Body of pancreas (tissue), 4 donors: ENCODE results near the gene HAPLN3.

Experiments used
- CTCF ChIP-seq, 7 experiments: fragments of 450-650 bp in 4 of 7; fragments of 200-600 bp in 3 of 7; sonication (generic) in 3 of 7; IDR thresholded peaks; one replicate each; pipeline ENCODE4 v1.5.1; 2016 to 2019; ENCODE audit warnings: antibody characterized with exemption in 7 of 7
- POLR2A ChIP-seq, 3 donors: fragments of 450-650 bp; IDR thresholded peaks; one replicate each; pipeline ENCODE4 v1.6.1; 2016; ENCODE audit warnings: antibody characterized with exemption in 3 of 3, mild to moderate bottlenecking in 2 of 3

GRCh38 chr15:88908697-88909621, 13.6 kb upstream of the HAPLN3 start:
- no peak for TF ChIP-seq CTCF (IDR thresholded peaks at IDR 0.05)
- TF ChIP-seq POLR2A (IDR thresholded peaks at IDR 0.05): no peak
